Epithelial cell of proximal tubule (primary cell): ENCODE measurements around the gene FBLN2. TPM values are rescaled to one million over a fixed set of nuclear protein-coding genes. Genes with fewer than 3 reads are reported as not detected.

ENCODE experiments used
- DNase-seq: peaks from one replicate; pipeline ENCODE4 v3.0.0-alpha.2; 2011; ENCODE audit warnings: low read depth
- H3K4me3 ChIP-seq: 2 replicates; pipeline ENCODE4 v1.5.1; 2011; ENCODE audit warnings: low read depth, mild to moderate bottlenecking, low read length
- total RNA-seq: library from RNA; depleted of rRNA; stranded (reverse); fragments of >200 nt; gene quantifications from 2 replicates; pipeline ENCODE4 v1.2.3, GENCODE V29; 2015
- TF ChIP-seq, protein P1 (sequence below): conservative IDR thresholded peaks from 2 replicates; pipeline ENCODE4 v1.5.1; 2012; ENCODE audit warnings: low read depth, mild to moderate bottlenecking, low read length

Gene FBLN2
- total RNA-seq, 1 donor from 2014 or later = 1.1 TPM

DNA sequence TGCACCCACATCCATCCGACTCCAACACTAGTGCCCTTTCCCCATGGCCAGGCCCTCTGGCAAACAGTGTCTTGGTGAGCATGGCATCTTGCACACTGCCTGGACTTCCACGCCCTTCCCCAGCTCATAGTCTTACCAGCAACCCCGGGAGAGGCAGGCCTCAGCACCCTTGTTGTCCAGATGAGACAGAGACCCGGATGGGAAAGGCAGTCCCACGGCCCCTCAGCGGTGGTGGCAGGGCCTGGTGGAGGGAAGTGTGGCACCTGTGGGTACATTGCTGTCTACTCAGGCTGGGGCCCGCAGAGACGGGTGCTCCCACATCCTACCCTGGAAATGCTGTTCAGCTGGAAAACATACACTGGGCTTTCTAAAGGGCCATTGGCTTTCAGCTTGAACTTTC lies 40.4 kb upstream of the FBLN2 start:
- no peak overlapping the region for H3K4me3 ChIP-seq
- TF ChIP-seq, protein P1, sequence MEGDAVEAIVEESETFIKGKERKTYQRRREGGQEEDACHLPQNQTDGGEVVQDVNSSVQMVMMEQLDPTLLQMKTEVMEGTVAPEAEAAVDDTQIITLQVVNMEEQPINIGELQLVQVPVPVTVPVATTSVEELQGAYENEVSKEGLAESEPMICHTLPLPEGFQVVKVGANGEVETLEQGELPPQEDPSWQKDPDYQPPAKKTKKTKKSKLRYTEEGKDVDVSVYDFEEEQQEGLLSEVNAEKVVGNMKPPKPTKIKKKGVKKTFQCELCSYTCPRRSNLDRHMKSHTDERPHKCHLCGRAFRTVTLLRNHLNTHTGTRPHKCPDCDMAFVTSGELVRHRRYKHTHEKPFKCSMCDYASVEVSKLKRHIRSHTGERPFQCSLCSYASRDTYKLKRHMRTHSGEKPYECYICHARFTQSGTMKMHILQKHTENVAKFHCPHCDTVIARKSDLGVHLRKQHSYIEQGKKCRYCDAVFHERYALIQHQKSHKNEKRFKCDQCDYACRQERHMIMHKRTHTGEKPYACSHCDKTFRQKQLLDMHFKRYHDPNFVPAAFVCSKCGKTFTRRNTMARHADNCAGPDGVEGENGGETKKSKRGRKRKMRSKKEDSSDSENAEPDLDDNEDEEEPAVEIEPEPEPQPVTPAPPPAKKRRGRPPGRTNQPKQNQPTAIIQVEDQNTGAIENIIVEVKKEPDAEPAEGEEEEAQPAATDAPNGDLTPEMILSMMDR = no peak
- DNase-seq = no peak

DNA sequence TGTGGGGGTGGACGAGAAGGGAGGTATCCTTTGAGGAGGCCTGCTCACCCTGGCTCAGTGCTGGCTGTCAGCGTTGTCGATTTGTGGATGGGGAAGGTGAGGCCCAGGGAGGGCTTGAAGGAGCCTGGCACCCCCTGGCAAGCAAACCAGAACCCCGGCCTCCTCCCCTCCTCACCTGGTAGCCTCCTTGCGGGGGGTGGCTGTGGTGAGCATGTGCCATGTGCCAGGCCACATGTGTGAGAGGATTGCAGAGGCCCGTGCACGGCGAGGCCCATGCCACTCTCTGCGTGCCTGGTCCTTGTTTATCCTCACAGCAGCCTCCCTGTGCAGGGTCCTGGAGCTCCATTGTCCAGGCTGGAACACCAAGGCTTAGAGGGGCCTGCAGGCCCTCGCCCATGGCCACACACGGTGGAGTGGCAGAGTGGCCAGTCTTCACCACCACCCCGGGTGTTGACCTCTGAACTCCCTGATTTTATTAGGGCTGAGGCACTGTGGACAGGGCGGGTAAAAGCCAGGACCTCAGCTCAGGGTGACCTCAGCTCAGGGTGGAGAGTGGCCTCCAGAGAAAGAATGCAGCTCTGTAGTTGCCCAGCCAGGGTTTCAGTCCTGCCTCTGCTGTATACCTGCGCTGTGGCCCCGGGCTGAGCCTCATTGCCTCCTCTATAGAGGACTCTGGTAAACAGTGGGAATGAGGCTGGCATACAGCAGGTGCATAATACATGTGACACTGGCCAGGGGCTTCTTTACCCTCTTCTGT lies 39.7 kb upstream of the FBLN2 start:
- TF ChIP-seq, protein P1 = no peak
- DNase-seq = no peak

DNA sequence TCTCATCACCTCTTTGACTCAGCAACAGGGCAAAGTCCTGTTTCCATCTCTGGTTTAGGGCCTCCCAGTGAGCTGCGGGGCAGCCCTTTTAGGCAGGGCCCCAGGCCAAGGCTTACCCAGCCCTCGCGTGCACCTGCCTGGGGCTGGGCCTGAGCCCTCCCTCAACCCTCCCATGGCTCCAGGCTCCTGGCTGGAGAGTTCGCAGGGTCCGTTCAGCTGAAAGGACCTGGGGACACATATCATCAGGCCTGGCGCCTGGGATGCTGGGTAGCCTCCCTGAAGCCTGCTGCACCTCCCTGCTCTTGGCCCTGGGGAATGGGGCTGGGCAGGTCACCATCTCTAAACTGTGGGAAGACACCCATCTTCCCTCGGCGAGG lies 39.1 kb upstream of the FBLN2 start:
- TF ChIP-seq, protein P1 = no peak
- no peak for DNase-seq
- H3K4me3 ChIP-seq = no peak overlapping the region

More for the DNA sequence above, 39.7 kb upstream of the FBLN2 start:
- no peak overlapping the region for H3K4me3 ChIP-seq

DNA sequence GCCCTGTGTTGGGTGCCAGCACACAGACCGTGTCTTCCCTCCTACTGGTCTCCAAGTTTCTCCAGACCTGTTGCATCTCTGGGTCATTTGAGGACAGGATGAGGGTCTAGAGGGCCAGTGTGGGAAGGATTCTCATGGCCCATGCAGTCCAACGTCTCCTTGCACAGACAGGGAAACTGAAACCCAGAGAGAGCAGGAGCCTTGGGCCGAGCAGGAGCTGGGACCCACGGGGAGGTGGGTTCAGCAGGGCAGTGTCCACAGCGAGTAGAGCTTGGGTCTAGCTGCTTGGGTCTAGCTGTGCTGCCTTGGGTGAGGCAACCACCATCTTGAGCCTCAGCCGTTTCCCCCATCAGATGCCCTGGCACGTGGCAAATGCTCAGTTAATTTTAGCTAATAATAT lies 36.5 kb upstream of the FBLN2 start:
- TF ChIP-seq, protein P1 = no peak
- no peak for DNase-seq
- no peak overlapping the region for H3K4me3 ChIP-seq

DNA sequence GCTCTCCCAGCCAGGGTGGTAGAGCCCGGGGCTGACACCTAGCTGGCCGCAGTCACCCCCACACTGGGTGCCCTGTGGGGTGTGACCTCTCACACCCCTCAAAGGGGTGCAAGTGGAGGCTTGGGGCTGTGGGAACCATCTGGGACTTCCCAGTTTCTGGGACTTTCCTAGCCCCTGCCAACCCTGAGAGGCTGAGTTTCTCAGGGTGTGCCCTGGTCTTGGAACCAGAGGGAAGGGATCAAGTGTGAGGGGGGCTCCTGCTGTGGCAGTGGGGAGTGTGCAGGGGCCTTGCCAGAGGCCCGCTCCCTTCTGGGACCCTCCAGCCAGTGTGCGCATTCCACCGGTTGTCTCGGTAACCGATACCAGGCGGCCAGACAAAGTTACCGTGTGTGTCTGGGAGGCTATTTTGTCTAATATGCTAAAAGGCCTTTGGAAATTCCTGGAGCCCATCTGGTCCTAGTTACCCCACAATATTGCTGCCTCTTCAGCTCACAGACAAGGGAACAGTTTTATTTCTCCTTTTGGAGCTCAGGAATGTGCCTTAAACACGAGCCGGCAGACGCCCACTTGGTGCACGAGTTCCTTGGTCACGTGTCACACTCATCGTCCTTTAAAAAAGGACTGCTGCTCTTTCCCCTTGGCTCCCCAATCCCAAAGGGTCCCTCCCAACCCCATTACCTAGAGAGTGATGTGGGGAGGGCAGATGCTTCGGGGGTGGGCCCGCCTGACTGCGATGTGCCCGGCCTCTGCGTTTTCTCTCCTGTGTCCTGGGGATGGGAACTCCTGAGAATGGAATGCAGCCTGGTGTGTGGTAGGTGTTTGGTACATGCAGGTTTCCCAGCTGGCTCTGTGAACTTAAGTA lies 35.6 kb upstream of the FBLN2 start:
- DNase-seq = no peak
- H3K4me3 ChIP-seq = no peak overlapping the region
- TF ChIP-seq, protein P1 = no peak

DNA sequence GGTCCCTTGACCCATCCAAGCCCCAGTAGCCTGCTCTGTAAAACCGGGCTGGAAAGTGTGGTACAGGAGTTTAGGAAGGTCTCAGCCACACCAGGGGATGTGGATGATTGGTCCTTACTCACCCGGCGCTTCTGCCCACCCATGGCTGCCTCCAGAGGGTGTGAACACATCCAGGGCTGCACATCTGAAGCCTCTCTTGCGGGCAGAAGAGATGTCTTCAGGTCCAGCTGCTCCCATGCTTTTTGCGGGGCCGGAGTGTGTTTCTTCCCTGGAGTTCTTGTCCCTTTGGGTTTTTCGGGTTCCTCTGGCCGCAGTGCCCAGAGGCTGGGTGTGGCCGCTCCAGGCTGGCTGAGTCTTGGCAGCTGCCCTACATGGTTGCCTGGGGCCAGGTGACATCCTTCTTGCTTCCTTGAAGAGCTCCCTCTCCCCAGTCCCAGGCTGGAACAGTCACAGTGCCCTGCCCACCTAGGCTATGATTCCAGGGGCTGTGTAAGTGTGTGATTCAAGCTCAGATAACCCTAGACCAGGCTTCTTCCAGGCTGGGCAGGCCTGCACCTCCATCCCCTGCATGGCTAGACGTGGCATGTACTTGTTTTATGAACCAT lies 34.9 kb upstream of the FBLN2 start:
- no peak for DNase-seq
- TF ChIP-seq, protein P1 = no peak

More for the DNA sequence above, 34.9 kb upstream of the FBLN2 start:
- H3K4me3 ChIP-seq = no peak overlapping the region
